ENCODE results near the gene CENPS.

Gene CENPS

GRCh38 chr1:10479296-10479695, 49.1 kb downstream of the CENPS start:
- no peaks in the 10 kb centered on the region for H3K36me3 ChIP-seq (ENCODE audit: control insufficient read depth, low read depth, low read length)
- no peaks in the 10 kb centered on the region for H3K9me3 ChIP-seq (ENCODE audit: control insufficient read depth, low read depth, low read length)
- no peaks in the 10 kb centered on the region for H3K4me1 ChIP-seq (ENCODE audit: control insufficient read depth, low read depth, low read length)
- no peak overlapping the region for H3K9ac ChIP-seq (ENCODE audit: low read length)
- no peaks in the 10 kb centered on the region for H3K27me3 ChIP-seq (ENCODE audit: control insufficient read depth, insufficient read depth, low read length)
- H3K27ac ChIP-seq (ENCODE audit: low read length), result no peak overlapping the region
- H3K4me3 ChIP-seq (ENCODE audit: low read length), result no peak overlapping the region

DNA sequence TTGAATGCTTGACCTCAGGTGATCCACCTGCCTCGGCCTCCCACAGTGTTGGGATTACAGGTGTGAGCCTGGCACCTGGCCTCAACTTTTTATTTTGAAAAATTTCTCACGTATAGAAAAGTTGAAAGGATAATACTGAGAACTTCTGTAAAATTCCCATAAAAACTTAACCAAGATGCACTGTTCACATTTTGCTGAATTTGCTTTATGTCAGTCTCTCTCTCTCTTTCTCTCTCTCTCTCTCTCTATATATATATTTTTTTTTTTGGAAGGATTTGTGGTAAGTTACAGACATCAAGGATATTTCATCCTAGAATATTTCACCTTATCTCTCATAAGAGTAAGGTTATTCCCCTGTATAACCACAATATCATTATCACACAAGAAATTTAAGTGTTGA, 50.4 kb downstream of the CENPS start:
- Histone ChIP-seq H3K36me3 (ENCODE audit: control insufficient read depth, low read depth, low read length) (no peaks in the 10 kb centered on the region), H3K9me3 (ENCODE audit: control insufficient read depth, low read depth, low read length) (no peaks in the 10 kb centered on the region), H3K9ac (ENCODE audit: low read length) (no peak overlapping the region), H3K4me1 (ENCODE audit: control insufficient read depth, low read depth, low read length) (no peaks in the 10 kb centered on the region), H3K27ac (ENCODE audit: low read length) (no peak overlapping the region), H3K4me3 (ENCODE audit: low read length) (no peak overlapping the region), H3K27me3 (ENCODE audit: control insufficient read depth, insufficient read depth, low read length) (no peaks in the 10 kb centered on the region)

DNA sequence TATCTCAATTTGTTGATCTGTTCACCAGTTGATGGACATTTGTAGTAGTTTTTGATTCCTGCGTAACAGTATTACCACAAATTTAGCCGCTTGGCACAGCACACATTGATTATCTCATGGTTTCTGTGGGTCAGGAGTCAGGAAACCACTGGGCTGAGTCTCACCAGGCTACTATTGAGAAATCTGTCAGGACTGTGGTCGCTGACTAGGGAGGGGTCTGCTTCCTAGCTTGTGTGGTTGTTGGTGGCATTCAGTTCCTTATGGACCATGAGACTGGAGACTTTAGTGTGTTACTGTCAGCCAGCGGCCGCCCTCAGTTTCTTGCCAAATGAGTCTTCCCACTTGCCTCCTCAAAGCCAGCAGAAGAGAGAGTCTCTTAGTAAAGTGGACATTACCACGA, 54.3 kb downstream of the CENPS start:
- H3K9ac ChIP-seq (ENCODE audit: low read length), result no peak overlapping the region
- no peaks in the 10 kb centered on the region for H3K9me3 ChIP-seq (ENCODE audit: control insufficient read depth, low read depth, low read length)
- H3K27ac ChIP-seq (ENCODE audit: low read length), result no peak overlapping the region
- H3K27me3 ChIP-seq (ENCODE audit: control insufficient read depth, insufficient read depth, low read length), result no peaks in the 10 kb centered on the region
- no peaks in the 10 kb centered on the region for H3K36me3 ChIP-seq (ENCODE audit: control insufficient read depth, low read depth, low read length)
- H3K4me3 ChIP-seq (ENCODE audit: low read length), result no peak overlapping the region
- H3K4me1 ChIP-seq (ENCODE audit: control insufficient read depth, low read depth, low read length), result no peaks in the 10 kb centered on the region

DNA sequence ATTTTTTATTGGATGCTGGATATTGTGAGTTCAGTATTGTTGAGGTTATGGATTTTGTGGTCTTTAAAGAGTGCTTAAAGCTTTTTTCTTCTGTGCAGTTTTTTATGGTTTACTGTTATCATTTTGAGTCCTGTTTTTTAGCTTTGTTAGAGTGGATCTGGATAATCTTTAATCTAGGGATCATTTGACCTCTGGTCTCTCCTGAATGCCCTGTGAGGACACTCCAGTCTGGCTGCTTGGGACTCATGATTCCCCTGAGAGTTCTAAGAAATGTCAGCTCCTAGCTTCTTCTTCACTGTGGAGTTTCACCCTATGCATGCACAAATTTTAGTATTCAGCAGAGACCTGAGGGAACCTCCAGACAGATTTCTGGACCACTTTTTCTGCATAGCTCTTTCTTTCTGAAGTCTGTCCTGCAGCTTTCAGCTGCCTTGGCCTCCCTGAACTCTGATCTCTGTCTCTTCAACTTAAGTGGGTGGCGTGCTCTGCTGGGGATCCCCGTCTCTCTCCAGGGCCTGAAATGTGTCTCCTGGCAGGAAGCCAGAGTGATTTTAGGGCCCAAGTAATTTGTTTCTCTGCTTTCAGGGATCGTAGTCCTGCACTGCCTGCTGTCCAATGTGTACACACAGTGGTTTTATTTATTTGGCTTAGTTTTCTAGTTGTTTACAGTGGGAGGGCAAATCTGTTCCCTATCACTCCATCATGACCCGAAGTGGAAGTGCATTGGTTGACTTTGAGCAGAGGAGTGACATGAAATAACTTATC, 59.2 kb downstream of the CENPS start:
- Histone ChIP-seq H3K9ac (ENCODE audit: low read length) (no peak overlapping the region), H3K27ac (ENCODE audit: low read length) (no peak overlapping the region)

DNA sequence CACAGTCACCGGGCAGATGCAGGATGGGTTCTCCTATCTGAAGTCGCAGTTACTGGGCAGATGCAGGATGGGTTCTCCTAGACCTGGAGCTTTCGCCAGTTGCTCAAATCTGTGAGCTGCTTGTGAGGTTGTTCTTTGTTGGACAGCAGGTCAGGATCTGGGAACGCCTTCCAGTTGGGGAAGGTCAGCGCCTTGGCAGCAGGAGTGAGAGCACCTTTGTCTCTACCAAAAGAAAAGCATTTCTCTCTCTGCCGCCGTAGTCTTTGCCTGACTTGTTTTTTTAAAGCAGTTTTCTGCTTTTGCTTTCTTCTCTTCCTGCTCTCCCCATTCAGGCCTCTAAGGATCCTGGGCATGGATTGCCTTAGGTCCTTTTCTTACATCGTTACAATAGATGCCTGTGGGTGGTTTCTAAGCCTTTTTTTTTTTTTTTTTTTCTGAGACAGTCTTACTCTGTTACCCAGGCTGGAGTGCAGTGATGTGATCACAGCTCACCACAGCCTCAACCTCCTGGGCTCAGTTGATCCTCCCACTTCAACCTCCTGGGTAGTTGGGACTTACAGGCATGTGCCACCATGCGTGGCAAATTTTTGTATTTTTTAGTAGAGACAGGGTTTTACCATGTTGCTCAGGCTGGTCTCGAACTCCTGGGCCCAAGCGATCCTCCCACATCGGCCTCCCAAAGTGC, 60.2 kb downstream of the CENPS start:
- H3K9me3 ChIP-seq (ENCODE audit: control insufficient read depth, low read depth, low read length), result no peaks in the 10 kb centered on the region
- no peak overlapping the region for H3K27ac ChIP-seq (ENCODE audit: low read length)
- H3K36me3 ChIP-seq (ENCODE audit: control insufficient read depth, low read depth, low read length), result no peaks in the 10 kb centered on the region
- no peaks in the 10 kb centered on the region for H3K27me3 ChIP-seq (ENCODE audit: control insufficient read depth, insufficient read depth, low read length)
- no peak overlapping the region for H3K9ac ChIP-seq (ENCODE audit: low read length)
- no peak overlapping the region for H3K4me3 ChIP-seq (ENCODE audit: low read length)
- H3K4me1 ChIP-seq (ENCODE audit: control insufficient read depth, low read depth, low read length), result peaks cover 6% of the 10 kb centered on the region

More for the DNA sequence above, 59.2 kb downstream of the CENPS start:
- Histone ChIP-seq H3K4me3 (ENCODE audit: low read length) (no peak overlapping the region), H3K36me3 (ENCODE audit: control insufficient read depth, low read depth, low read length) (no peaks in the 10 kb centered on the region), H3K9me3 (ENCODE audit: control insufficient read depth, low read depth, low read length) (no peaks in the 10 kb centered on the region), H3K4me1 (ENCODE audit: control insufficient read depth, low read depth, low read length) (no peaks in the 10 kb centered on the region), H3K27me3 (ENCODE audit: control insufficient read depth, insufficient read depth, low read length) (no peaks in the 10 kb centered on the region)

Measured in iPS-18a (cell line).